Suppressor macrophage (primary cell): ENCODE results near the gene DGKQ.

ENCODE experiments used
- DNase-seq, 4 experiments: peaks; one replicate each; pipeline ENCODE4 v3.0.0-alpha.2; 2020 to 2022

The DGKQ gene

DNA sequence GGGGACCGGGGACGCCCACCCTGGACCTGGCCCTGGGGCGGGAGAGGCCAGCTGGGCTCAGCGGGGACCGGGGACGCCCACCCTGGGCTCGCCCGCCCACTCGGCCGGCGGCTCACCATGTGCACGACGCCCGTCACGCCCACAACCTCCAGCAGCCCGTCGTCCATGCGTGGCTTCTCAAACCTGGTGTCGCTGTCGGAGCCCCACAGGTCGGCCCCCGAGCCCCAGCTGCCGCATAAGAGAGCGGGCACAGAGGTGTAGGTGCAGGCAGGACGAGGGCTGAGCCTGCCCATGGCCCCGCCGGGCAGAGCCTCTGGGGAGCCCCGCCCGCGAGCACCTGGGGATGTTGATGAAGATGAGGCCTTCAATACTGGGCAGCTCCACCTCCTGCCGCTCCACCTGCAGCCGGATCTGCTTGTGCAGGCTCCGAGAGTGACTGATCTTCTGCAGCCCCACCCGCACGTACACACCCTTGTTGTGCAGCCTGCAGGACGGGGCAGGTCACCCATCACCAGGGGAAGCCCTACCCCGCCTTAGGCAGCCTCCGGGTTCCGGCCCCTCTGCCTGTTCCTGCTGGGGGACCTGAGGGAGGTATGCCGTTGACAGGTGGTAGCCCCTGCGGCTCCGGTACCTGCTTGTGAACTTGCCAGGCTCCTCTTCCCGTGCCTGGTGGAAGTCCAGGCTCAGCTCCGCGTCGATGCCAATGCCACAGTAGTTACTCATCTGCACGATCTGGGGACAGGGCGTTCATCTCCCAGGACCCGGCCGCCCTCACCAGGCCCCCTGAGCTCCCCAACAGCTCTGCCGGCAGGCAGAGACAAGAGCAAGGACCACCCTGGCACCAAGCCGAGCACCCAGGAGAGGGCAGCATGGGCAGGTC is 11.8 kb downstream of the DGKQ start:
- no peak for DNase-seq

DNA sequence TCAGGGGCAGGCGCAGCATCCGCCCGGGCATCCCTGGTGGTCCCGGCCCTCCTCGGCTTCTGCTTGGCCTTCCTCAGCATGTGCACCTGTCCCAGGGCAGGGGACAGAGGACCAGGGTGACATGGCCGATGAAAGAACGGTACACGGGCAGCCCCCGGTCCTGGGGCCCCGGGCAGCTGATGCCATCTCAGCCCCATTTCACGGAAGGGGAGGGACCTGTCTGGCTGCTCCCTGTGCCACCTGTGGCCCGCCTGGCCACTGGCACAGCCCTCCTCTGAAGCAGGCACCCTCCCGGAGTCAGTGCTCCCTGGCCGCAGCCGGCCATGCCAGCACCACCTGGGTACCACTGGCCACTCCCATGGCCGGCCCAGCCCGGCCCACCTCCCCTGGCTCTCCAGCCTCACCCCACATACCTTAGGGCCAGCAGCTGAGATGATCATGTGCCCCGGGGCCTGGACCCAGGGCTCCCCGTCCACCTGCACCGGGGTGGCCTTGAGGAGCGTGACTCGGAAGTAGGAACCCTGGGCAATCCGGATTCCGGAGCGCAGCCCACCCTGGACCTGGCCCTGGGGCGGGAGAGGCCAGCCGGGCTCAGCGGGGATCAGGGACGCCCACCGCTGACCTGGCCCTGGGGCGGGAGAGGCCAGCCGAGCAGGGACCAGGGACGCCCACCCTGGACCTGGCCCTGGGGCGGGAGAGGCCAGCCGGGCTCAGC is 12.6 kb downstream of the DGKQ start:
- no peak for DNase-seq

DNA sequence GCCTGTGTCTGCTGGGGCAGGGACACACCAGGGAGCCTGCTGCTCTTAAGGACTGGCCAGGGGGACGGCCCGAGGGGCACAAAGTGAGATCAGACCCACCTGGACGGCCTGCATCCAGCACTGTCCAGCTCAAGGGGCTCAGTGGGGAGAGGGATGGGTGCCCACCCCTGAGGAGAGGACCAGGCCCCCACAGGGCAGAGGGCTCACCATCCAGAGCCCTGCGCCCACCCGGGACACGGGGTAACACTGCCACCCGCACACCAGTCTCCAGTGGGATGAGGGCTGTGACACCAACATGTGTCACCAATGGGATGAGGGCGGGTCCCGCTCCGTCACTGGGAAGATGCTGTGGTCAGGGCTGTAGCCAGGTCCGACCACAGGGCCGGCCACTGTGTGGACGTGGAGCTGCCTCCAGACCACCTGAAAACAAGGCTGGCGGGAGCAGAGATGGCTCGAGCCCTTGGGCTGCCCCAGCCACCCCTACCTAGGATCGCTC is 13.2 kb downstream of the DGKQ start:
- no peak for DNase-seq

GRCh38 chr4:959338-960139 is 13.8 kb downstream of the DGKQ start:
- no peak for DNase-seq

DNA sequence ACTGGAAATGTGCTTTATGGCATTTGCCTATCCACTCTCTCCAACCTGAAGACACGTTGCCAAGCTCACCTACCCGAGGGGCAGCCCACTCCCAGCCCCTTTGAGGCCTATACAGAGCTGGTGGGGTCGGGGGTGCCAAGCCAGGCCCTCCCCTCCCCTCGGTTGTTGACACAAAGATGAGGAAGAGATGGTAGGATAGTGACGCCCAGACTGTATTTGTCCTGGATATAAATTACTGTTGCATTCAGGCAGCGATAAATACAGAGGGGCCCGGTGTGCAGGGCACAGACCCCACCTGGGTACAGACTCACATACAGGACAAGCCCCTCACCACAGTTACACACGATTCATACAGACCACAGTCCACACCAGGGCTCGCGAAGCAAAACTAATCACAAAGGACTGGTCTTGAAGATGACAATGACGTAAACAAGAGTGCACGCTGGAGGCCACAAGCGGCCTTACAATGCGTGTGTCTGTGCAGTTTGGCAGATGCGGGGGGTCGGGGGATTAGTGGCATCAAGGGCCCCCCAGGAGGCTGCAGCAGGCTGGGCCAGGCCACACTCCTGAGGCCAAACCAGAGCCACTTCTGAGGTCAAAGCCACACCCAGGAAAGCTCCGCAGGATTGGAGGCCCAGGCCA is 14.6 kb downstream of the DGKQ start:
- no peak for DNase-seq

DNA sequence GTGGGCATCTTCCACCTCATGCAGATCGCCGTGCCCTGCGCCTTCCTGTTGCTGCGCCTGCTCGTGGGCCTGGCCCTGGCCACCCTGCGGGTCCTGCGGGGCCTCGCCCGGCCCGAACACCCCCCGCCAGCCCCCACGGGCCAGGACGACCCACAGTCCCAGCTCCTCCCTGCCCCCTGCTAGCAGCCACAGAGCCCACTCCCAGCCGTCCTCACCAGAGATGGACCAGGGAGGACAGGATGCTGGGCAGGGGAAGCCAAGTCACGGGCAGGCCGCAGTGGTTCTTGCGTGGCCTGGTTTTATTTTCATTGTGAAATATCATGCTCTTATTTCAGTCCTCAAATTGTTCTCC is 15.1 kb downstream of the DGKQ start:
- DNase-seq = no peak

DNA sequence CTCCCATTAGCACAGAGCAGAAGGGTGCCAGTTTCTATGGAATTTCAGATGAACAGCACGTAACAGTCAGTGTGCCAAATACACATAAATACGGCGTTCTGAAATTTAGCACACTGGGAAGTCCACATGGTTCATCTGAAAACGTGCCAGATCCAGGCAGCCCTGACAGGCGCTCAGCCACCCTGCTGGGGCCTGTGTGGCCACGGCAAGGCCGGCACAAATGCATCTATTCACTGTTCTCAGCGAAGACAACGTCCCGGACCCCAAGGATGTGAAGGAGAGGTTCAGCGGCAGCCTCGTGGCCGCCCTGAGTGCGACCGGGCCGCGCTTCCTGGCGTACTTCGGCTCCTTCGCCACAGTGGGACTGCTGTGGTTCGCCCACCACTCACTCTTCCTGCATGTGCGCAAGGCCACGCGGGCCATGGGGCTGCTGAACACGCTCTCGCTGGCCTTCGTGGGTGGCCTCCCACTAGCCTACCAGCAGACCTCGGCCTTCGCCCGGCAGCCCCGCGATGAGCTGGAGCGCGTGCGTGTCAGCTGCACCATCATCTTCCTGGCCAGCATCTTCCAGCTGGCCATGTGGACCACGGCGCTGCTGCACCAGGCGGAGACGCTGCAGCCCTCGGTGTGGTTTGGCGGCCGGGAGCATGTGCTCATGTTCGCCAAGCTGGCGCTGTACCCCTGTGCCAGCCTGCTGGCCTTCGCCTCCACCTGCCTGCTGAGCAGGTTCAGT is 15.6 kb downstream of the DGKQ start:
- no peak for DNase-seq

DNA sequence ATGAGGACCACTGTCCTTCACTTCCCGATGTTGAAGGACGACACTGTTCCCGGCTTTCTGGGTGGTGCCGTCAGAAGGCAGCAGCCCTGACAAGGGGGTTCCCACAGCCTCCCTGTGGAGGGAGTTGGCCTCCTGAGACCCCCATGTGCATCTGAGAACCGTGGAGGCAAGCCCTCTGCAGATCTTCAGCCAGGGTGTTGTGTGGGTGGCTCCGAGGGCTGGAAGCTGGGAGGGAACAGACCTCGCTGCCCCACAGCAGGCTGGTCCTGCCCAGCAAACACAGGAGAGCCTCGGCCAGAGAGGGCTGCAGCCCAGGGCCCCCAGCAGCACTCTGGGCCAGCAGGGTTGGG is 16.2 kb downstream of the DGKQ start:
- no peak for DNase-seq

DNA sequence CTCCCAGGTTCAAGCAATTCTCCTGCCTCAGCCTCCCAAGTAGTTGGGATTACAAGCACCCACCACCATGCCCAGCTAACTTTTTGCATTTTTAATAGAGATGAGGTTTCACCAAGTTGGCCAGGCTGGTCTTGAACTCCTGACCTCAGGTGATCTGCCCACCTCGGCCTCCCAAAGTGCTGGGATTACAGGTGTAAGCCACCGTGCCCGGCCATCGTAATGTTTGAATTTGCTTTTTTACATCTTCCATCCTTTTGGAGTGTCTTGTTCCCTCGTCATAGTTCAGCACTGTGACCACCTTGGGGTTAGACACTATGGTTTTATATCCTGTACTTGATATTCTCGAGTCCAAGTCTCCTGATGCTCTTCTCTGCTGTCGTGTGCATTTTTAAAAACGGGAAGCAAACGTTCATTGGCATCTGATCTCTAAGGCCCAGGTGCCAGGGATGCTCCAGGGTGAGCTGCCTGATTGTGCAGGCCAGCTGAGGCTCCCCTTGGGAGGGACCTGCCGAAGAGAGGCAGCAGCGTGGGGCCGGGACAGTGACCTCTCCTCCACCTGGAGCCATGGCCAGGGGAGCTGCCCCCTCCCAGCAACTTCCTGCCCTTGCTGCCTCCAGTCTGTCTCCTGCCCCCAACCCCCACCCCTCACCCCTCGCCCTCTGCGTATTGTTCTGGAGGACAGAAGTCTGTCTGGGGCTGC is 16.7 kb downstream of the DGKQ start:
- no peak for DNase-seq

DNA sequence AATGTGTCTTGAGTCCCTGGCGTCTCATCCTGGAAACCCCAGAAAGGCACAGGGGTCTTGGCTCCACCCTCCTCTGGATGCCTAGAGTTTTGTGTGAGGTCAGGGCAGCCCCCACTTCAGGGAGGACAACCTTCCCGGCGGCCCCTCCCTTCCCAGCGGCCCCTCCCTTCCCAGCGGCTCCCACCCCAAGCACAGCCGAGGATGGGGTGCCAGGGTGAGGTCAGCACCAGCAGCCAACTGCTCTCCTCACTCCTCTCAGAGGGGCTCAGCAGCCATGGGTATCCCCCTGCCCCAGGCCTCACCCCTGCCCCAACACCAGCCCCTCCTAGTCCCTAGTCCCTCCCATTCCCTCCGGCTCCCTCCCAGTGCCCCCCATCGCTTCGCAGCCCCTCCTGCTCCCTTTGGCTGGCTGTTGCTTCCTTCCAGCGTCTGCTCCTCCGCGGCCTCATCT is 17.4 kb downstream of the DGKQ start:
- no peak for DNase-seq

DNA sequence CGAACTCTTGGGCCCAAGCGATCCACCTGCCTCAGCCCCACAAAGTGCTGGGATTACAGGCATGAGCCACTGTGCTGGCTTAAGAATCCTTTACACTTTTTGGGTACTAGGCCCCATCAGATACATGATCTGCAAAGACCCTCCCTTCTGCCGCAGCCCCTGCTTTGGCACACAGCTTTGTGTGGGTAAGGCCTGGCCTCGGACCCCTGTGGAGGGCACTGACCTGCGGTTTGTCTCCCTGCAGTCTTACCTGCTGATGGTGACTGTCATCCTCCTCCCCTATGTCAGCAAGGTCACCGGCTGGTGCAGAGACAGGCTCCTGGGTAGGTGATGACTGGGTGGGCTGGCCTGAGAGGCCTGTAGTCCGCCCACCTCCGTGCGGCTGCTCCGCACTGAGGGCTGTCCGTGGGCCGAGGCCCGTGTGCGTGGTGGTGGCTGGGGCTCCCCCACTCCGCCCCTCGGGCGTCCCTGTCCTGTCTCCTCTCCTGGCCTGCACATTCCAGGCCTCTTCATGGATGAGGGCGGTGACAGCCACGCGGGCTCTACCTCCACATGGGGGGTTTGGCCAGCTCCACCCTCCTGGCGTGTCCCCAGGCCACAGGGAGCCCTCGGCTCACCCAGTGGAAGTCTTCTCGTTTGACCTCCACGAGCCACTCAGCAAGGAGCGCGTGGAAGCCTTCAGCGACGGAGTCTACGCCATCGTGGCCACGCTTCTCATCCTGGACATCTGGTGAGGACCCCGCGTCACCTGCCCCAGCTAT is 18.0 kb downstream of the DGKQ start:
- no peak for DNase-seq

GRCh38 chr4:954211-955020 is 19.0 kb downstream of the DGKQ start:
- no peak for DNase-seq

GRCh38 chr4:953574-953915 is 19.8 kb downstream of the DGKQ start:
- no peak for DNase-seq

GRCh38 chr4:952881-953573 is 20.3 kb downstream of the DGKQ start:
- no peak for DNase-seq

- DNase-seq = no peak
Measured at GRCh38 chr4:951594-952468, 21.5 kb downstream of the DGKQ start.

- no peak for DNase-seq
Measured at GRCh38 chr4:951186-951585, 22.2 kb downstream of the DGKQ start.

- DNase-seq = no peak
Measured at GRCh38 chr4:950136-951020, 23.0 kb downstream of the DGKQ start.
